ES-I3 (cell line): Measurements from ENCODE around the gene CLASP2.
"Not testable (repeated sequence)": the region's sequence is repeated elsewhere in the genome, so short reads cannot be mapped to it uniquely, and the experiment has no call there.

ENCODE experiments used
- H3K36me3 ChIP-seq: 2 replicates; pipeline ENCODE4 v1.6.1; 2013; ENCODE audit warnings: mild to moderate bottlenecking, low read length, control low read depth, moderate library complexity; ENCODE audit not compliant: insufficient read depth
- H3K4me1 ChIP-seq: 2 replicates; pipeline ENCODE4 v1.6.1; 2013; ENCODE audit warnings: mild to moderate bottlenecking, control low read depth, low read length; ENCODE audit not compliant: insufficient read depth
- H3K9ac ChIP-seq: 2 replicates; pipeline ENCODE4 v1.6.1; 2013; ENCODE audit warnings: low read depth, mild to moderate bottlenecking, low read length, moderate library complexity
- H3K9me3 ChIP-seq: 2 replicates; pipeline ENCODE4 v1.6.1; 2013; ENCODE audit warnings: mild to moderate bottlenecking, low read length, moderate library complexity; ENCODE audit not compliant: control insufficient read depth, insufficient read depth

CLASP2 gene

DNA sequence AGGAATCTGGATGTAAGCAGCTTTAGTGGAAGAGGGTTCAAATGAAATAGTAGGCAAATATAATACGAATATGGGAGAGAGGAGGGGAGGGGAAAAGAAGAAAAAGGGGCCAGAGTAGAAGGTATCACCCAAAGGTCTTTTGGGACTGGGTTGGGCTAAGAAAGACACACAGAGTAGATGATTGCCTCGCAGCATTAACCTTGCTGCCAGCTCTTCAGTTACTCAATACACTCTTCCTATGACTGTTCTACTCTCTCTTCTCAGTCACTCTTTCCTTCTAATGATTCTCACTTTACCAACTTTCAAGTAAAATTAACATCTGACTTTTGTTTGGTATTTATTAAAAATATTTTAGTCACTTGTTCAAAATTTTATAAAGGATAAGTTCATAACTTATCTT lies 52.8 kb downstream of the CLASP2 start:
- no peaks in the 10 kb centered on the region for H3K9me3 ChIP-seq
- no peaks in the 10 kb centered on the region for H3K4me1 ChIP-seq
- H3K9ac ChIP-seq, result no peak overlapping the region
- no peaks in the 10 kb centered on the region for H3K36me3 ChIP-seq

DNA sequence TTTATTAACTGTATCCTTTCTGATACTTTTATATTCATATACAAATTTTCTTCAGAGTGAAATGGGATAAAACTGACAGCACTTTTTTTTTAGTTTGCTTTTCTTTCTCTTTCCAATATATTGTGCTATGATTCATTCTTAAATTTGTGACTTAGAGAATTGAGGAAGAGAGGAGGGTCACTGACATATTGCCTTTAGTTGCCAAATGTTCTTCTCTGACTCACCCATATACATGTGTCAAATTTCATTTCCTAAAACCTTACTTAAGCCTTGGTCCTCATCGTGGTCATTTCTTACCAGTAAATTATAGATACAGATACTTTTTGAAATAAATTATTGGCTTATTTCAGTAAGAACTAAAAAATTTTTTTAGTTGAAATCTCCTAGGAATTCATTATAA lies 53.9 kb downstream of the CLASP2 start:
- Histone ChIP-seq H3K4me1 (peaks cover 5% of the 10 kb centered on the region), H3K9ac (no peak overlapping the region), H3K9me3 (no peaks in the 10 kb centered on the region), H3K36me3 (no peaks in the 10 kb centered on the region)

DNA sequence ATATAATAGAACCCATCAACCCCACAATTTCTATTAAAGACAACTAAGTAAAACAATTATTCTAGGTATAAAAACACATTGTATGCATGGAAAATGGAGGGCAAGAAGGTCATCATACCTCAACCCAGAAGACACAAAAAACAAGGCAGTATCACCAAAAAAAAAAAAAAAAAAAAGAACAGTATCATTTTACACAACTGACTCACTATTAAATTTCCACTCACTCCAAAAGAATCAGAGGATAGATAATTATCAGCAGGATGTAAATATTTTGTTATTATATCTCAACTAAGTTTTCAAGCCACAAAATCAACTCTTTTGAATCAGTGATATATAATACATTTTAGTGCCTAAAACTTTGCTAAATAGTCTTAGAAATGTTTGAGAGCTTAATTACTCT lies 55.0 kb downstream of the CLASP2 start:
- peaks cover 9% of the 10 kb centered on the region for H3K4me1 ChIP-seq

DNA sequence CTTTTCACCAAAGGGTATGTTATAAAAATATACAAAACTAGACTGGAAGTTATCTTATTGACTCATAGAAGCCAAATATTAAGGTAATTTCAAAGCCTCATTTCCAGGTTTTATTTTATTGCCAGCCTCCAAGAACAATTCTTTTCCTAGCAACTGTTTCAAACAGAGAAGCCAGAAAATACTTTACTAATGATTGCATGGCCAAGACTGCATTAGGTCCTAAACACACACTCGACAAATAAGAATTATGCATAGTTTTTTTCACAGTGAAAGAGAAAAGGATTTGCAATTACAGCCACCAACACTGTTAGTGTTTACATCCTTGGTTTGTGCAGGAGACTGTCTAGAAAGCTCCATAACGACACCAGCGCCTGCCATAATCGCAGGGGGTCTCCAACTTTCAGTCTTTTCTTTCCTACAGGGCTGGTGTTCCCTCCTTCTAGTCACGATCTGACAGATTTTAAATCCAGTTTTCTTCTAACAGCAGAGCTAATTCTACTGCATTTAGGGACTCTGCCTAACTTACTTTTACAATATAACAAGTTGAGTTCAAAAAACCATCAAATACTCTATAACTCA lies 58.1 kb downstream of the CLASP2 start:
- no peaks in the 10 kb centered on the region for H3K36me3 ChIP-seq
- H3K4me1 ChIP-seq, result peaks cover 15% of the 10 kb centered on the region
- H3K9ac ChIP-seq, result peak overlapping the region; percentile 53; the same call in 1 of the 2 replicates
- no peaks in the 10 kb centered on the region for H3K9me3 ChIP-seq

More for the DNA sequence above, 55.0 kb downstream of the CLASP2 start:
- H3K9me3 ChIP-seq, result no peaks in the 10 kb centered on the region
- H3K36me3 ChIP-seq, result no peaks in the 10 kb centered on the region
- H3K9ac ChIP-seq, result no peak overlapping the region

DNA sequence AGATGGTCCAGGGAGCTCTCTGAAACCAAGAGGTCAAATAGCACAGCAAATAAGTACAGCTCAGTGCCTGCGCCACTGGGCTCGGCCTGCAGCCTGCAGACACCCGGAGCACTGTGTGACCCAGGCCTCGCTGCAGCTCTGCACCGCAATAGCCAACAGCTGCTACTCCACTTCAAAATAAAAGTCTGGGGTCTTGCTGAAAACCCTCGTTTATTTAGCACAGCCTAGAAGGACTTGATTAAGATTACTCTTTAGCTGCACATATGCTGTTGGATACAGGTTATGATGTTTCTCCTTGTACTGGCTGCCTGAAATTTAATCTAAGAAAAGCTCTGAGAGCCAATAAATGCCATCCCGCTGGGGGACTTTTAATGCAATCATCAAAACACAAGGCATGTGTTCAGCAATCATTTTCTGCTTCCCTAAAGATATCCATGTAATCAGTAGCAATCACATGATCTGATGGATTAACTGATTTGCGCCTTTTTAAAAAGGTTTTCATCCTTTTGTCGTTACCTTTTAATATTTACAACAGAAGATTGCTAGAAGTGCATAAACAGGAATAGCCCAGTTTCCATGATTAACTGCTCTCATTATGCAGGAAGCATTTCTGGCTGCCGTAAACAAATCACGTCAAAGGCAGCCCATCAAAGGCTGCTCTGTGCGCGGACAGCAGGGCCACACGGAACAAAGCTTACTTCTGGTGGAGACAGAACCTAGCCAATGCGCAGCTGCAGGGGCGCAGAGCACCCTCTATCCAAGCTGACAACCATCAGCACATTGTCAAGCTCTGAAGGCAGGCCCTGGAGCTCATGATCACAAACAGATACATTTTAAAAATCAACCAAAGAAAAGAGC lies 58.8 kb downstream of the CLASP2 start:
- Histone ChIP-seq H3K36me3 (no peaks in the 10 kb centered on the region), H3K4me1 (peaks cover 18% of the 10 kb centered on the region), H3K9me3 (no peaks in the 10 kb centered on the region), H3K9ac (peak overlapping the region; percentile 53; the same call in 1 of the 2 replicates)

DNA sequence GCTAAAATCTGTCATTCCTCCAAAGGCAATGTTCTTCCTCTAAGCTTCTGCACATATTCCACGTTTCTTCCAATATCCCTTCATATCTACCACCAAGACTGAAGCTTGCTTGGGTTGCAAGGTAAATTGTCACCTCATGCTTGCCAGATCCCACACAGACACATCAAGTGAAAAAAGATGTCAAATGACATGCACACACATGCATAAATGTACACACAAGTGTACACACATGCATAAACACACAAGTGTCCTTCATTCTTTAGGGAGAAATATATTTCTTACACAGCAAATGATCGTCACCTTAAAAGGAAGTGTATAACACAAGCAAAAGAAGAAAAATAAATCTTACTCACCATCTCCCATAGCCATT lies 59.4 kb downstream of the CLASP2 start:
- Histone ChIP-seq H3K9me3 (no peaks in the 10 kb centered on the region), H3K4me1 (peaks cover 22% of the 10 kb centered on the region), H3K9ac (peak overlapping the region; percentile 53; the same call in 1 of the 2 replicates), H3K36me3 (no peaks in the 10 kb centered on the region)

DNA sequence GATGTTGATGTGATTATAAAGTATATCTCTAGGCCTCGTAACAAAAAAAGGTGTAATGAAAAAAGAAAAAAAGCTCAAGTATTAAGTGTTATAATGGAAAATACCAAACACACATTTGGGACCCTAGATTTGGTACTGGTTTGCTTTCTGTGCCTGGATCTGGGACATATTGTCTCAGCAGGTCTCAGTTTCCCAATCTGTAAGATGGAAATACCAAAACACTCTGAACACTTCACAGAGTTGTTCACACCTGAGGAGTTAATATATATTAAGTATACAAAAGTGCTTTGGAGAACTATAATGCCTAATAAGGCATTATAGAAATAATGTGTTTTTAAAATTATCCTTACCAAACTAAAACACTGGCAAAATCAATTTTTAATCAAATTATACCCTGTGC lies 60.0 kb downstream of the CLASP2 start:
- H3K9ac ChIP-seq, result no peak overlapping the region
- H3K4me1 ChIP-seq, result peaks cover 22% of the 10 kb centered on the region
- no peaks in the 10 kb centered on the region for H3K36me3 ChIP-seq
- no peaks in the 10 kb centered on the region for H3K9me3 ChIP-seq

DNA sequence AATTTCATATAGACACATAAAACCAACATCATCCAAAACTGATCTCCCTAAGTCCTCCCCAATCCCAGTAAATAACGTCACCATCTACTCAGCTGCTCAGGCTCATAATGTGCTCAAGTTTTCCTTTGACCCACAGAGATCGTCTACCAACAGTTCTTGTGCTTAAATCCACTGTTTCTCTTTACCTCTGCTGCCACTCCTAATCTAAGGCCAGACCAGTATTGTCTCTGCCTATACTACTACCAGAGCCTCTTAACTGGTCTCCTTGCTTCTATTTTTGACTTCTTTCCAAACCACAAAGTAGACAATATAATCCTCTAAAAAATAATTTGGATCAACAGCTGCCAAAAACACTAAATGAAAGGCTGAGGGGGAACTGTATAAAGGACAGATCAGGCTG lies 65.3 kb downstream of the CLASP2 start:
- H3K36me3 ChIP-seq, result no peaks in the 10 kb centered on the region
- H3K9me3 ChIP-seq, result no peaks in the 10 kb centered on the region
- H3K9ac ChIP-seq, result no peak overlapping the region
- H3K4me1 ChIP-seq, result peaks cover 12% of the 10 kb centered on the region; the same call in 1 of the 2 replicates

DNA sequence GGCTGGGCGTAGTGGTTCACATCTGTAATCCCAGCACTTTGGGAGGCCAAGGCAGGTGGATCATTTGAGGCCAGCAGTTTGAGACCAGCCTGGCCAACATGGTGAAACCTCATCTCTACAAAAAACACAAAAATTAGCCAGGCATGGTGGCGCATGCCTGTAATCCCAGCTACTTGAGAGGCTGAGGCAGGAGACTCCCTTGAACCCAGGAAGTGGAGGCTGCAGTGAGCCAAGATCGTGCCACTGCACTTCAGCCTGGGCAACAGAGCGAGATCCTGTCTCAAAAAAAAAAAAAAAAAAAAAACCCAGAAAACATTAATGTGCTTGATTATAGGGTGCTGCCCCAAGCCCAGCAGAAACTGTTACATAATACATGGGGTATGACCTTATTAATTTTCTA lies 67.0 kb downstream of the CLASP2 start:
- H3K9me3 ChIP-seq, H3K36me3 ChIP-seq, H3K9ac ChIP-seq: not testable (repeated sequence)
- H3K4me1 ChIP-seq, result peaks cover 17% of the 10 kb centered on the region

DNA sequence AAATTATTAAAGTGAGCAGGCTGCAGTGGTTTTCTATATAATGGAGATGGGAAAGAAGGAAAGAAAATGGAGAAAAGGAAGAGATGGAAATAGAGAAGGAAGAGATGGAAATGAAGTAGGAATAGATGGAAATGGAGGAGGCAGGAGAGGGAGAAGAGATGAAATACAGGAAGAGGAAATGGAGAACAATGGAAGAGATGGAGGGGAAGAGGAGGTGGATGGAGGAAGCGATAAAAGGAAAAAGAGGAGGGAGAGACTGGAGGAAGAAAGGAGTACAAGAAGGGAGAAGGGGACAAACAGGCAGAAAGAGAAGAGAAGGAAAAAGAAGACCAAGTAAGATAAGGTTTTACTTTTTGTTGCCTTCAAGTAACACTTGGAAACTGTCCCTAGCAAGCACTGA lies 67.6 kb downstream of the CLASP2 start:
- H3K4me1 ChIP-seq, result peaks cover 16% of the 10 kb centered on the region
- no peak overlapping the region for H3K9ac ChIP-seq
- H3K36me3 ChIP-seq, result no peaks in the 10 kb centered on the region
- H3K9me3 ChIP-seq, result no peaks in the 10 kb centered on the region

DNA sequence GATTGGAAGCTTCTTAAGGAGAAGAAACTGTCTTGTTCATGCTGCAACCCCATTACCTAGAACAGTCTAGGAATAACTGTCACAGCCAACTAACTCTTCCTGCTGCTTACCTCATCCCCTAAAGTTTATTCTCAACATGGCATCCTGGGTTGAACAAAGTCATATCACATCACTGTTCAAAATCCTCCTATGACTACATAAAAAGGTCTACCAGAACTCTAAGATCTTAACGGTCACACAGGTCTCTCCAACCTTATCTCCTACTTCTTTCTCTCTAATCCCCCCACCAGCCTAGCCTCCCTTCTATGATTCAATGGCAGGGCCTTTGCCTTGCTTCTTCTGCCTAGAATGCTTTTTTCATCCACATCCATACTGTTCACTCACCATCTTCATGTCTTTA lies 69.3 kb downstream of the CLASP2 start:
- no peaks in the 10 kb centered on the region for H3K9me3 ChIP-seq
- H3K9ac ChIP-seq, result no peak overlapping the region
- no peaks in the 10 kb centered on the region for H3K36me3 ChIP-seq
- peaks cover 4% of the 10 kb centered on the region for H3K4me1 ChIP-seq

DNA sequence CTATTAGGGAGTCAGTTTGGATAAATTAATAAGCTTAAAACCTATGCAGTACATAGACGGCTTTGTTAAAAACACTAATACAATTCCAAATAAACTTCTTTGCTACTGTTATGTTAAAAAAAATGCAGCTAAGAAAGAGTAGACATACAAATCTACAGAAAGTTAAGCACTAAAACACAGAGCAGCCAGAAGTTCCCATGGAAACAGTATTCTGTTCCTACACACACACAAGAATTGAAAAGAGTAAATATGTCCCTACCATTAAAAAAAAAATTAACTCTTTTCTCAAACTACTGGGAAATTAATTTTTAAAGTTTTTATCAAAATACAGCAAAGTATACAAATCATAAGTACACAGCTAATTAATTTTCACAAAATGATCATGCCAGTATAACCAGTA lies 71.6 kb downstream of the CLASP2 start:
- Histone ChIP-seq H3K4me1 (peaks cover 4% of the 10 kb centered on the region), H3K36me3 (no peaks in the 10 kb centered on the region), H3K9me3 (no peaks in the 10 kb centered on the region), H3K9ac (no peak overlapping the region)

DNA sequence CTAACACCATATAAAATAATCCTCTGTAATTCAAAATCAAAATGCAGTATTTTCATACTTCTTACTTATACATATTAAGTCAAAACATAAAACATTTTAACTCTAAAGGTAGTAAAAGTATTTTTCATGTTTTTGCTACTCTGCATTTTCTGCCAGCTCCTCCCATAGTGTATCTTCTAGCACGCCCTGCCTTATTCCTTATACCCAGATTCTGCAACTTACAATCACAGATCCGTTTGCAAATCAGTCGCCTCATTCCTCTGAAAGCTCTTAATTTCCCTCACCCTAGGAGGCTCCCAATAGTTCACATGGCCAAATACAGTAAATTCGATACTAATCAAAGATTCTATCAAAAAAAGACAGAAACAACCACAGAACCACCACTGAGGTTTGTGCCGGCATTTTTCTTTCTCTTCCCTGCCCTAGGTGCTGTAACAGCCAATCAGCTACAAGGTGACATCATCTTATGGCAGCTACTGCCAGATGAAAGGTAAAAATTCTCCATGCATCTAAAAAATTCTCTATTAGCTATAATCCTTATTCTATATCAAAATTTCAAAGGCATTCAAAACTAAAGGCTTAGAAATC lies 72.9 kb downstream of the CLASP2 start:
- H3K4me1 ChIP-seq, result peaks cover 4% of the 10 kb centered on the region
- no peaks in the 10 kb centered on the region for H3K9me3 ChIP-seq
- H3K36me3 ChIP-seq, result no peaks in the 10 kb centered on the region
- peak overlapping the region; percentile 52; the same call in 1 of the 2 replicates for H3K9ac ChIP-seq

DNA sequence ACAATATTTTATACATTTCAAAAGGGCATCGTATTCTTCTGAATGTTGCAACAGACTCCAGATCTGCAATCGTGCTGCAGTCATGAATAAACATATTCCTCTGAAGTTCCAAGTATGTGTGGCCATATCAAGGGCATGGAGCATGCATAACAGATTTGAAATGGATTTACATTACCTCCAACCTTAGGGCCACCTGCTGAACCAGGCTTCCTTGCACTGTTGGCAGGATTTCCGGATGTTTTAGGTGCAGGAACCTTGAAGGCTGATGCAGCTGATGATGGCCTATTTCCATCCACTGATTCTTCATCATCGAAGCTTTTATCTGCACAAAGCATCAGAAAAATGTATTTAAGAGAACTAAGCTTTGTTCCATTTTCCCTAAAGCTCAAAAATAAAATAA lies 73.5 kb downstream of the CLASP2 start:
- H3K4me1 ChIP-seq, result peaks cover 4% of the 10 kb centered on the region
- no peak overlapping the region for H3K9ac ChIP-seq
- no peaks in the 10 kb centered on the region for H3K36me3 ChIP-seq
- H3K9me3 ChIP-seq, result no peaks in the 10 kb centered on the region

DNA sequence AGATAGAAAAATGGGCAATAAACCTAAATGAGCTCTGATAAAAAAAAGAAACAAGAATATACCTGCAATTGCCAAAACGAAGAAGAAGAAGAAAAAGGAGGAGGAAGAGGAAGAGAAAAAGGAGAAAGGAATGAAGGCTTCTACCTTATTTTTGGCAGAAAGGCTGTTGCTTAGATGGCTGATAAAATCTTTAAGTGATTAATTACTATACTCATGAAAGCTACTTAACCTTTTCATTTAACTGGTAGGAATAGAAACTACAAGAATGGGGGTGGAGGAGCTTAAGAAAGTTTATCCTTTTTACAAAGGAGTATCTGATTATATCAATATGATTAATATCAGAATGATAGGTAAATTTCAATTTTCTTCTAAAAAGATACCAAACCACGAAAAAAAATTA lies 75.2 kb downstream of the CLASP2 start:
- Histone ChIP-seq H3K36me3 (no peaks in the 10 kb centered on the region), H3K9ac (no peak overlapping the region), H3K9me3 (no peaks in the 10 kb centered on the region), H3K4me1 (peaks cover 4% of the 10 kb centered on the region)
